22Rv1 (cell line): ENCODE data around the gene WDR75.
A peak's percentile ranks its signal among the peaks of the same experiment; 100 is the strongest.
"Not testable (repeated sequence)": the region's sequence is repeated elsewhere in the genome, so short reads cannot be mapped to it uniquely, and the experiment has no call there.

Experiments used
- H3K27ac ChIP-seq: fragments of 450-650 bp; 2 replicates; pipeline ENCODE4 v1.5.1; 2017
- ZFX ChIP-seq: fragments of 450-650 bp; IDR thresholded peaks from 2 replicates; pipeline ENCODE4 v1.6.1; 2017; ENCODE audit warnings: antibody characterized with exemption, borderline replicate concordance
- TF ChIP-seq, protein P1 (sequence below): fragments of 450-650 bp; IDR thresholded peaks from 2 replicates; pipeline ENCODE4 v1.5.1; 2017; ENCODE audit warnings: mild to moderate bottlenecking

Gene WDR75

DNA sequence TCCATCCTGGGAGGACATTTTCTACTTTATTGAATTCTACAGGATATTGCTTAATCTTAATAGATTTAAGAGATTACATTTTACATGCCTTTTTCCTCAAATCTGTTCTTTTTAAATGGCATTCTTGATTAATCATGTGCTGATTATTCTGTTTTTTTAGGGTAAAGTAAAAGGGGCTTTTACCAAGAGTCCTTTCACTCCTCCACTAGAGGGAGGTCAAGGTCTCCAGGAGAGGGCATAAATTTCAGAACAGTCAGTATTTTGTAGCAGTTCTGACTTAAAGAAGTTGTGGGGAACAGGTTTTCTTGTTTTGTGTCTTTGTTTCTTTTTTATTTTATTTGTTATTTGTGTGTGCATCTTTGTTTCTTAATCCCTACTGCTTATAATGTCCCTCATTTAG is 25.4 kb downstream of the WDR75 start:
- H3K27ac ChIP-seq: no peak overlapping the region
- TF ChIP-seq ZFX: no peak
- TF ChIP-seq, protein P1, sequence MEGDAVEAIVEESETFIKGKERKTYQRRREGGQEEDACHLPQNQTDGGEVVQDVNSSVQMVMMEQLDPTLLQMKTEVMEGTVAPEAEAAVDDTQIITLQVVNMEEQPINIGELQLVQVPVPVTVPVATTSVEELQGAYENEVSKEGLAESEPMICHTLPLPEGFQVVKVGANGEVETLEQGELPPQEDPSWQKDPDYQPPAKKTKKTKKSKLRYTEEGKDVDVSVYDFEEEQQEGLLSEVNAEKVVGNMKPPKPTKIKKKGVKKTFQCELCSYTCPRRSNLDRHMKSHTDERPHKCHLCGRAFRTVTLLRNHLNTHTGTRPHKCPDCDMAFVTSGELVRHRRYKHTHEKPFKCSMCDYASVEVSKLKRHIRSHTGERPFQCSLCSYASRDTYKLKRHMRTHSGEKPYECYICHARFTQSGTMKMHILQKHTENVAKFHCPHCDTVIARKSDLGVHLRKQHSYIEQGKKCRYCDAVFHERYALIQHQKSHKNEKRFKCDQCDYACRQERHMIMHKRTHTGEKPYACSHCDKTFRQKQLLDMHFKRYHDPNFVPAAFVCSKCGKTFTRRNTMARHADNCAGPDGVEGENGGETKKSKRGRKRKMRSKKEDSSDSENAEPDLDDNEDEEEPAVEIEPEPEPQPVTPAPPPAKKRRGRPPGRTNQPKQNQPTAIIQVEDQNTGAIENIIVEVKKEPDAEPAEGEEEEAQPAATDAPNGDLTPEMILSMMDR: peak; percentile 68

DNA sequence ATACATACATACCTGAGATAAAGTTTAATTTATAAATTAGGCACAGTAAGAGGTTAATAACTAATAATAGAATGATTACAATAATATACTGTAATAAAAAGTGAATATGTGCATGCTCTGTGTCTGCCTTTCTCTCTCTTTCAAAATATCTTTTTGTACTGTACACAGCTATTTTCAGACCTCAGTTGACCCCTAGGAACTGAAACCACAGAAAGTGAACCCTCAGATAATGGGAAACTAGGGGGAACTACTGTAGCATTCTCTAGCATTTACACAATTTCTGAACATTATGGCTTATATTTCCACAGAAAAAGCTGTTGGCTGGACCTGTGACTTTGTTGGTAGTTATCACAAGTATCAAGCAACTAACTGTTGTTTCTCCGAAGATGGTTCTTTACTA is 25.9 kb downstream of the WDR75 start:
- TF ChIP-seq, protein P1: no peak
- no peak for TF ChIP-seq ZFX
- no peak overlapping the region for H3K27ac ChIP-seq

DNA sequence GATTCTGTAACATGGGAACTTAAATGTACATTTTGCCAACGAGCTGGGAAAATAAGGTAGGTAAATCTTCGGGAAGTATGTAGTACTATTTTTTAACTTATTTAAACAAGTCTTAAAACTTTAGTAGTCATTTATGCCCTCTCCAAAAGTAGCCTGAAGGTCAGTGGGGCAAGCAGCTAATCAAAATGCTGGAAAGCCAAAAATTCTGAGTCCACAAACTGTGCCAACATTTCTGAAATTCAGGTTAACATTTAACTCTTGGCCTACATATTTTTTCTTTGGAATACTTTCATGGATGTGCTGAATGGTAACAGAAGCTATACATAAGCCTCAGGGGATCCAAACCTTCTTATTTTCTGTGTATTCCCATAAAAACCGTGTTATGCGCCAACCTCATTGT is 26.3 kb downstream of the WDR75 start:
- H3K27ac ChIP-seq: no peak overlapping the region
- no peak for TF ChIP-seq ZFX
- TF ChIP-seq, protein P1: no peak

DNA sequence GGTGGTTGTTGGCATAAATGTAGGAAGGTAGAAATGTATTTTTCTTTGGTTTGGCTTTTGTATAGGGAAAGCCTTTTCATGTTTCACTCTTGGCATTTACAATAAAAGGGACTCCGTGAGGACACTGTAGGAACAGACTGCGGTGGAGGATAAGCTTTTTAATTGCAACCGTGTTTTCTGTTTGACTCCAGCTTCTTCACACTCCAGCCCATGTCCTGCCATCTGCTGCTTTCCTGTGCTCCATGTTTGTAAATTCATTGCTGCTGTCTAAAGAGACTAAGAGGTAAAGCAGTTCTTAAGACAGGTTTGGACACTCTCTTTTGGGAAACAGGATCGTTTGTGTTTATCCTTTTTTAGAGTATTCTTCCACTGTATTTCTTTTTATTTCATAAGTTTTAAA is 33.3 kb downstream of the WDR75 start:
- H3K27ac ChIP-seq: no peak overlapping the region
- no peak for TF ChIP-seq ZFX
- TF ChIP-seq, protein P1: no peak

DNA sequence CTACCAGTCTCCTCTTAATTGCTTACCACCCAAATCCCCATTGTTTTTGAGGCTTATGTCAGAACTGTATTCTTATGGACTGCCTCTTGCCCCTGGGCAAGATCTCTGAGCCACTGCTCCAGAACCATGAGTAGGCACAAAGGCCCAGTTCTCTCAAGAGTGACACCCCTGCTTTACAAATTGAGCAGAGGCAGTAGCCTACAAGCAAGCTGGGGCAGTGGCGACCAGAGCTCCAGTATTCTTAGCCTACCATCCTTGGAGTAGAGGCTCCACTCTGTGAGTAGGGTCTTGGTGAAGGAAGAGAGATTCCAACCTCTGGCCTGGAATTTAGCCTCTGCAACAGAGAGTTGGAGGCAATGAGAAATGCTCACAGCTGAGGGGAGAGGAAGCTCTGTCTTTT is 36.5 kb downstream of the WDR75 start:
- TF ChIP-seq, protein P1: no peak
- no peak for TF ChIP-seq ZFX
- H3K27ac ChIP-seq: no peak overlapping the region

DNA sequence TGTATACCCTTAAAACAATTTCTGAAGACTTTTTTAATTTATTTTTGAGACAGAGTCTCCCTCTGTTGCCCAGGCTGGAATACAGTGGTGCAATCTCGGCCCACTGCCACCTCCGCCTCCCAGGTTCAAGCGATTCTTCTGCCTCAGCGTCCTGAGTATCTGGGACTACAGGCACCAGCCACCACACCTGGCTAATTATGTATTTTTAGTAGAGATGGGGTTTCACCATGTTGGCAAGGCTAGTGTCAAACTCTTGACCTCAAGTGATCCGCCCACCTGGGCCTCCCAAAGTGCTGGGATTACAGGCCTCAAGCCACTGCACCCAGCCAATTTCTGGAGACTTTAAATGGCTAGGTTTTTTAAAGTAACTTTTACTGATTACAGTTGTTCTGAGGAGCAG is 37.0 kb downstream of the WDR75 start:
- H3K27ac ChIP-seq: not testable (repeated sequence)

DNA sequence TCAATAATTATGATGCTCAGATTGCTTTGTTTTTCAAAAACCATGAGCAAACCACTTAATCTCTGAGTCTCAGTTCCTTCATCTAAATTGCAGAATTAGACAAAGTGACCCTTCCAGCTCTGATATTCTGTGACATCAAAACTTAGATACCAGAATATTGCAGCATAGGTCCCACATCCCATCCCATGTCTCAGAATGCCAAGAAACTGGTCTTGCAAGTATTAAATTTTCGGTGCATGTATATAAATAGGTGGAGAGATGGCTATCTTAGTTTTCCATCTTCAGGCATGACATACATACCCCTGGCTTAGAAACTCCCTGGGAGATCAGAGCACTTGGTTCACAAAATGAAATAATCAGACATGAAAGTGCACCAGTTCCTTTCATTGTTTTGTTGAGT is 39.8 kb downstream of the WDR75 start:
- no peak overlapping the region for H3K27ac ChIP-seq
- TF ChIP-seq, protein P1: no peak
- no peak for TF ChIP-seq ZFX

DNA sequence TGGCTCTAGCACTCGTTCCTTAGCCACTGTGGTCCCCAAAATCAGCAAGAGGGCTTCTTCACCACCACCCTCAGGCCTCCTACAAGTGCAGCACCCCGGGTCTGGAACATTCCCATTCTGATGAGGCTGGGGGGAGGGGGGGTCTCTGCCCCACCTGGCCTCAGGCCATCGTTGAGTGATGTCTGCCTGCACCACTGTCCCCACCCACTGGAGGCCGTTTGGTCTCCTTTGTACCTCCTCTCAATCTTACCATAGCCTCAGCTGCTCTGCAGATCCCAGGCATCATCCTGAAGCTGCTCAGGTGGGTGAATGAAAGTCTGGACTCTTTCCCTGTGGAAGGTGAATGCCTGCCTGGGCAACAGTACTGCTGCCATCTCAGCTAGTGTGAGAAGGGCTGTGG is 42.3 kb downstream of the WDR75 start:
- no peak overlapping the region for H3K27ac ChIP-seq
- TF ChIP-seq, protein P1: no peak
- TF ChIP-seq ZFX: no peak
